C1 segment of cervical spinal cord (tissue), 14 donors: ENCODE data around the gene GPS1.

Experiments
- DNase-seq, 14 donors: peaks; one replicate each; lab custom pipeline; 2025; lab: John Stamatoyannopoulos, UW

The GPS1 gene

DNA sequence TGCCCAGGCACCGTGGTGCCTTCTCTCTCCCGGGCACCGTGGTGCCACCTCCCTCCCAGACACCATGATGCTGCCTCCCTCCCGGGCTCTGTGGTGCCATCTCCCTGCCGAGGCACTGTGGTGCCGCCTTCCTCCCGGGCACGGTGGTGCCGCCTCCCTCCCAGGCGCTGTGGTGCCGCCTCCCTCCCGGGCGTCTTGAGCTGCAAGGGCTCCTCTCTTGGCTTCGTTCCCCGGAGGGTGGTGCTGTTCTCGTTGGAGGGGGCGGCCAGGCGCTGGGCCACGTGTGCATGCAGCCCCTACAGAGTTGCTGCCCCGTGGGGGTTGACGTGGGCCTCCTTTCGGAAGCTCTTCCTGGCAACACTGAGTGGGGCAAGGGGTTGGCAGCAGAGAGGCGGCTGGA is 37.3 kb upstream of the GPS1 start:
- DNase-seq = peak in 1 of 14 donors; percentile 16

DNA sequence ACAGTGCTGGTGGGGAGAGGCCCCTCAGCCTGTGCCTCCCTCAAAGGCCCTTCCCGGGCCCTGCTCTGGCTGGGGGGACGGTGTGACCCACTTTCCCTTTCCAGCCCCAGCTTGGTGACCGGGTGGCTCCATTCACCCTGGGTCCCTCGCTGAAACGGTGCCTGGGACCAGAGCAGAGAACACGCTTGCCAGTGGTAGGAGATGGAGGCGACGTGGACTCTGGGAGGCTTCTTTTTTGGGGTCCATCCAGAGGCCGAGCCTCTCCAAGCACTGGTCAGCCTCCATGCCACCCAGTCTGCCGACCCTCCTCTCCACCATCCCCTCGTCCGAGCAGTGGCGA is 36.8 kb upstream of the GPS1 start:
- no peak for DNase-seq

DNA sequence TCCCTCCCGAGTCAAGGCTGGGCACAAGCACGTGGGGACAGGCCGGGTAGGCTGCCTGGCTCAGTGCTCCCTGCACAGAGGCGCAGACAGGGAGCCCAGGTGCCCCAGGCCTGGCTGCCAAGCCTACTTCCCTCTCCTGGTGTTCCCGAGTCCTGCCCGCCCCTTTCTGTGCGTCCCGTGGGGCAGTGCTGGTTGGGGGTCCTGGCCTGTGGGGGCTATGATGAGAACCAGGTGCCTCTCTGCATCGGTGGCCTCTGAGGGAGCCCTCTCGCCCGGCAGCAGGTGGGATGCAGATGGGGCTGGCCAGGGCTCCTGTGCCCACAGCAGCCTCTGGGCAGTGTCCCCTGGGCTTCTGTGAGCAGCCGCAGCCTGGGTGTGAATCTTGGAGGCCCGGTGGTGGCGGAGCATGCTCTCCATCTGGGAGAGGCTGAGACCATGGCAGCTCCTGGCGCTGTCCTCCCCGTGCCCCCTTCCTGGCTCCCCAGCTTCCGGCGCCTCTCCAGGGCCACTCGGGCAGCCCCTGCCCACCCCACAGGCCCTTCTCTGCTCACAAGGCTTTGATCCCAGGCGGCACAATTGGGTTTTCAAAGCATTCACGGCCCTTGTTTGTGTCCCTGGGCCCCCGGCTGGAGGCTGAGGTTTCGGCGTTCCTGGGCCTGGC is 36.3 kb upstream of the GPS1 start:
- no peak for DNase-seq

DNA sequence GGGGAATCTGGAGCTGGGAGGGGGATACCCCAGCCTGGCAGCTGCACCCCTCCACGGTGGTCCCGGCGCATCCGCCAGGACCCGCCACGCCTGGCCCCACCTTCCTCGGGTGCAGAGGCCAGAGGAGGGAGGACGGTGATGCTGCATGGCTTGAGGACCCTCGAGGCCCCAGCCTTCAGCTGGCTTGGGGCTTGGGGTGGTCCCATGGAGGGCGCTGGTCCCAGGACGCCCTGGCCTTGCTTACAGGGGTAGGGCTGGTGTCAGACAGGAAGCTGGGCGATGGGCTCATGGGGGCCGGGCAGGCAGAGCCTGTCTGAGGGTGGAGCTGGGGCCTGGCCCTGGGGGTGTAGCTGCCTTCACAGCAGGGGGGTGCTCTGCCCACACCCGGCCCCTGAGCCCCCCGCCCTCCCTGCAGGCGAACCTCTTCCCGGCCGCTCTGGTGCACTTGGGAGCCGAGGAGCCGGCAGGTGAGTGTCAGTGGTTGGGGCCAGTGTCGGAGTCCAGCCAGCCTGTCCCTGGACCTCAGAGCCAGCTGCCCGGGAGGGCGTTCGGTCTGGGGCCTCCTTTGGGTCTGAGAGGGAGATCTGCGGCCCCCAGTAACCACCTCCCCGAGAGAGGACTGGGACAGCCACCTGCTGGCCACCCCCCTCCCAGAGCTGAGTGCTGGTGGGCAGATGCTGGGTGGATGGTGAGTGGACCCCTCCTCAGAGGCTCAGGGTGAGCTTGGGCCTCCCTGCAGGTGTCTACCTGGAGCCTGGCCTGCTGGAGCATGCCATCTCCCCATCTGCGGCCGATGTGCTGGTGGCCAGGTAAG is 35.4 kb upstream of the GPS1 start:
- no peak for DNase-seq

DNA sequence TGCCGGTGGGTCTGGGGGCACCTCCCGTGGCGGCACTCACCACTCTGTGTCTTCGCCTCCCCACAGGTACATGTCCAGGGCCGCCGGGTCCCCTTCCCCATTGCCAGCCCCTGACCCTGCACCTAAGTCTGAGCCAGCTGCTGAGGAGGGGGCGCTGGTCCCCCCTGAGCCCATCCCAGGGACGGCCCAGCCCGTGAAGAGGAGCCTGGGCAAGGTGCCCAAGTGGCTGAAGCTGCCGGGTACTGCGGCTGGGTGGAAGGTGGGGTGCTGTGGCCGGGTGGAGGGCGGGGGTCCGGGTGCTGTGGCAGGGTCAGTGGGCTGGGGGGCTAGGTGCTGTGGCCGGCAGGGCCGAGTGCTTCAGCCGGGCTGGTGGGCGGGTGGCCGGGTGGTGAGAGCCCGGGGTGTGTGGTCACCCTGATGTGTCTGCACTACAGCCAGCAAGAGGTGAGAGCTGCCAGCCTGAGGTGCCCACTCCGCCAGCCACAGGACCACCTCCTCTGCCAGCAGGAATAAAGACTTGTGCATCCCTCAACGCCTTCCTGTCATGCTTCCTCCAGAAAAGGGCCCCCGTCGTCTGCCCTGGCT is 34.7 kb upstream of the GPS1 start:
- no peak for DNase-seq

DNA sequence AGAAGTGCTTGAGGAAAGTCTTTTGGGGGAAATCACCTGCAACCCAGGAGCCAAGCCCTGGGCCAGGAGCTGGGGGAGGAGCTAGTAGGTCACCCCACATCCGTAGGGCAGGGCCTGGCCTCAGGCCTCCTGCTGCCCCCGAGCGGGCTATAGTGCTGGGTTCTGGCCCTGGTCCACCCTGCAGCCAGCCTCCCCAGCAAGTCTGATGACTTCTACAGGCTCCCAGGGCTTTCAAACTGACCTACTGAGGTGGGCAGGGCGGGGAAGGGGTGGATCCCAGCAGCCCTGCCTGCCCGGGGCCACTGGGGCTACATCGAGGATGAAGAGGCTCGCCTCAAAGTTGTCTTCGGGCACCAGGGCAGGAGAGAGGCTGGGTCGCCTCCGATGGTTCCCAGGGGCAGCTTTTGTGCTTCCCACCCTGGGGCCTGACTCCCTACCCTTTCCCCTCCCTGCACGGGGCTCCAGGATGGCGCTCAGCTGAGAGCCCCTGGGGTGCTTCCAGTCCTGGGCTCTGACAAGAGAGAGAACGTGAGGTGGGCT is 34.0 kb upstream of the GPS1 start:
- no peak for DNase-seq

DNA sequence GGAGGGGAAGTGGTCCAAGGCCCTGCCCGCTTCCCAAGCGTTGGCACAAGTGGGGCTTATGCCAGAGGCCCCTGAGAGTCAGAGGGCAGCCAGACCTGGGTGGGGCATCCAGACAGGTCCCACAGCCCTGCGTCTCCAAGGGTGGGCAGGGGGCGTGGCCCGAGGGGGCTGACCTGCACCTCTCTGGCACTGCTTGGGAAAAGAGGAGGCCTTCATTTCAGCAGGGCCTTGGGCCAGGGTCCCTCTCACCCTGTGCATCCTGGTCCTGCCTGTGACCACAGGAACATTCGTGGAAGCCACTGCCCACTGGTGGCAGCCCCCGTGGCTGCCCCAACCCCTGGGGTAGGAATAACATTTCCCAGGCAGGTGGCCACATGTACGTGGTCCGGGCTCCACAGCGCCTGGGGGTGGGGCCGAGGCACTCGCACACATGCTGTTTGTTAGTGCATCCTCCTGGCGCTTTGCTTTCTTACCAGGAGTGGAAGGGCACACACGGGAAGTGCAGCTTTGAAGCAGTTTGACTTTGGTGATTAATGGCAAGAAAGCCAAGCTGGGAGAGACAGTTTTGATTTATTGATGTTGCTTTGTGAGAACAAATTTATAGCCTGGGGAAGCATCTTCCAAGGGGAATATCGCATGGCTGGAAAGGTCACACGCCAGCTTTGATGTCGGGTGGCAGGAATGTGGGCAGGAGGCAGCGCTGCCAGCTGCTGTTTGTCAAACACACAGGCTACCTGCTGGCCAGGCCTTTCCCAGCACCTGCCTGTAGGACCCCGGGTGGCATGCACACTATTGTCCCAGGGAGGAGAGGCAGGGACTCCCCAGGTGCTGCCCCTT is 33.3 kb upstream of the GPS1 start:
- DNase-seq = no peak

DNA sequence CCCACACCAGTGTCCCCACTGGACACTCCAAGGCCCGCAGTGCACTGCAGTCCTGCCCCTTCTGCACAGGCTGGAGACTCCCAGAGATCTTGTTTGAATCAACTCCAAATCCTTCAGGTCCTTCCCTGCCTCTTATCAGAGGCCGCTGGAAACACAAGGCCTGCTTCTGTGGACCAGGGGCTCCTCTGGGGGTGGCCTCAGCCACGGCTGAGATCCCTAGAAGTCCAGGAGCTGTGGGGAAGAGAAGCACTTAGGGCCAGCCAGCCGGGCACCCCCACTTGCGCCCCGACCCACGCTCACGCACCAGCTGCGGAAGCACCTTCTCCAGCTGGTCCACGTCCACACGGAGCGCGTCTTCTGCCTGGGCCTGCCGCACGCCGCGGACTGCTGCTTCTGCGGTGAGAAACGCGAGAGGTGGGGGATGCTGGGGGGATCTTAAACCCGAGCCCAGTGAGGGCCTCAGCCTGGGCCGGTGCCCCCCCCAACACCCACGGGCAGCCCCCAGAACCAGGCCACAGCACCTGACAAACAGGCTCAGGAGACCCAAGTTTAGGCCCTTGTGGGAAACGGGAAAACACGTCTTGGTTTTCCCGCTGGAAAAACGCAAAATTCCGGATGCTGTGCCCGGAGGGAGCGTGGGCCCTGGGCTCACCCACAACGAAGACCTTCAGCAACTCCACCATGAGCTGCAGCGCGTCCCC is 32.6 kb upstream of the GPS1 start:
- no peak for DNase-seq

DNA sequence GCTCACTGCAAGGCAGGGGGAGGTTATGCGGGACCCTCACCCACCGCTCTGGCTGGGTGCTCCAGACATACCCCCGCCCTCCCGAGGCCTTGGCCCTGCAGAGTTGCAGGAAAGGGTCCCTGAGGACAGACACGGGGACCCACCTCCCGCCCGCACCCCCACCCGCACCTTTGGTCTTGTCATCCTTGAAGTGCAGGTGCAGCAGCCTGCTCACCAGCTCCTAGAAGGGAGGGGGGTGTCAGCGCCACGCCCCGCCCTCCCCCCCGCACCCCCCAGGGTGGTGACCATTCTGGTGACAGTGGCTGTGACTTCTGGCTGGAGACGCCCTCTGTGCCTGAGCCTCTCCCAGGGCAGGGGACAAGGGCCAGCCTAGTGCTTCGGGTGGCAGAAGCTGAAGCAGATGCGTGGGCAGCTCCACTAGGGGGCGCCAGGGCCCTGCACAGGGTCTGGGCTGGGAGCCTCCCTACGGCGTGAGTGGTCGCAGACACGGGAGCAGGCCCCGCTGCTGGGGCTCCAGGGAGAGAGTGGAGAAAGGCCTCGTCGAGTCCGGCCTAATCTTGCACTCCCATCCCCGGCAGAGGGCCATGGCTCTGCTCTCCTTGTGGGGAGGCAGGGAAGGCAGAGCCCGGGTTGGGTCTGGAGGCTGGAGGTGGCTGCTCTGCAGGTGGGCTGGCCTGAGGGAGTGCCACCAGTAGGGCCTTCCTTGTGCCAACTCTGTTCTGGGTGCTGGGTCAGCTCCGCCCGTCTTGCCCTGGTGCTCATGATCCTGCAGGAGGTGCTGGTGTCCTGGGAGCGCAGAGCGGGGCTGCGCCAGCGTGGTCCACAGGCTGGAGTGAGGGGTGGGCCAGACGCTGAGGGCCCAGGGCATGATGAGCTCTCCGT is 31.8 kb upstream of the GPS1 start:
- DNase-seq = peak in 3 of 14 donors; percentile 11 to 42 (median 17)

DNA sequence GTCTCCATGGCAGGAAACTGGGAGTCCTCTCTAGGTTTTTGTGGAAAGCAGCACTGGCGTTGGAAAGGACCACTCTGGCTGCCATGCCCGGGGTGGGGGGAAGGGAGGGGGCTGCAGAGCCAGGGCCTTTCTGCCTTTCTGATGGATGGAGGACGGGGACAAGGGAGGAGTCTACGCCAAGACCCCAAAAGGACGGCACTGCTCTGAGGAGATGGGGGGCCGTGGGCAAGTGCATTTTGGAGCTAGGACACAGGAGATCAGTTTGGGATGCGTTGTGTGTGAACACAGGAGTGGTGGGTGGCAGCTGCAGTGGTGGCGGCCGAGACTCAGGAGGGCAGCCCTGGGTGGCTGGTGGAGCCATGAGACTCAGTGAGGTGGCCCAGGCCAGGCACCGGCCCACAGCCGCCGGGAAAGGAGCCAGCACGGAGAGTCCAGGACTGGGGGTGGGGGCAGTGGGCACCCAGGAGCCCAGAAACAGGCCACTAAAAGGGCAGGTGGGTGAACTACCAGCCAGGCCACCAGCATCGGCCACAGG is 31.1 kb upstream of the GPS1 start:
- DNase-seq = peak in 1 of 14 donors; percentile 50

DNA sequence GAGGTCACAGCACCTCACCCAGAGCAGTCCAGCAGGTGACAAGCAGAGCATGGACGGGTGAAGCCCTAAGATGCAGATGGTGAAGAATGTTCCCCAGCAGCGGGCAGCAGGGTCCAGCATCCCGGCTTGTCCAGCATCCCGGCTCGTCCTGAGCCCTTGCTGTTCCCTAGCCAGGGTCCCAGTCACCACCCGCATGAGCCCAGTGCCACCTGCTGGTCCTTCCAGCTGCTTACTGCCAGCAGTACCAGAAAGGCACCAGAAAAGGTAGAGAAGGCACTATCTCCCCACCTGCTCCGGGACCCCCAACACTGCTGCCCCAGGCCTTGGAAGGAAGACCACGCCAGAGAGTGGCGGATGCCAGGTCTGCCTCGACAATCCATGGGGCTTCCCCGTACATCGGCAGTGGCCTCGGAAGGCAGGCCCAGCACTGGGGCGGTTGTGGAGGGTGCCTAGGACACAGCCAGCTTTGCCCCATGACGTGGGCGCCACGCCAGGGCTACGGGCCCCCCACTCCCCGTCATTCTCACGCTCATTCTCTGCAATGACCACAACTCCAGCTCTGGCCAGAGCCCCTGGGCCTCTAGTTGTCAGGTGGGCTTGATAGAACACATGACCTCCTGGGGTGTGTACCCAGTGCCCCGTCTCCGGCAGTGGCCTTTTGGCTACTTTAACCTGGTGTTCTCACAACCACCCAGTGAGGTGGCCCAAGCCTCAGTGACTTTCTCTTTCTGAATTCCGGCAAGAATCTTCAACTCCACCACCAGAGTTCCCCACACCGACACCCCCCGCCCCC is 30.4 kb upstream of the GPS1 start:
- peak in 13 of 14 donors; percentile 8 to 58 (median 35) for DNase-seq

DNA sequence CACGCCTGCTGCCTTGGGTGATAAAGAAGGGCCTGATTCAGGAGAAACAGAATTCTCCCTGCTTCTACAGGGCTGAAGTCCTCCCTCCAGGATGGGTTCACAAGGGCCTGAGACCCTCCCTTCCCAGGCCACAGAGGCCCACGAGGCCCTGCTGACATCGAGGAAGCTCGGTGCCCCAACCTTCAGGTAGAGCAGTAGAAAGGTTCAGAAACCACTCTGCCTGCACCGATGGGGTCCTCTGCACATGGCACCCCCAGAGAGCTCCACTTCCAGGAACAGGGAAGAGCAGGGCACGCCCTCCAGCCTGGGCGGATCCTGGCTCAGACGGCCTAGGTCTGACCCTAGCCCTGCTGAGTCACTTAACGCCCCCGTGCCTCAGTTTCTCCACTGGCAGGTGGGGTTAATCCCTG is 29.8 kb upstream of the GPS1 start:
- DNase-seq = no peak

DNA sequence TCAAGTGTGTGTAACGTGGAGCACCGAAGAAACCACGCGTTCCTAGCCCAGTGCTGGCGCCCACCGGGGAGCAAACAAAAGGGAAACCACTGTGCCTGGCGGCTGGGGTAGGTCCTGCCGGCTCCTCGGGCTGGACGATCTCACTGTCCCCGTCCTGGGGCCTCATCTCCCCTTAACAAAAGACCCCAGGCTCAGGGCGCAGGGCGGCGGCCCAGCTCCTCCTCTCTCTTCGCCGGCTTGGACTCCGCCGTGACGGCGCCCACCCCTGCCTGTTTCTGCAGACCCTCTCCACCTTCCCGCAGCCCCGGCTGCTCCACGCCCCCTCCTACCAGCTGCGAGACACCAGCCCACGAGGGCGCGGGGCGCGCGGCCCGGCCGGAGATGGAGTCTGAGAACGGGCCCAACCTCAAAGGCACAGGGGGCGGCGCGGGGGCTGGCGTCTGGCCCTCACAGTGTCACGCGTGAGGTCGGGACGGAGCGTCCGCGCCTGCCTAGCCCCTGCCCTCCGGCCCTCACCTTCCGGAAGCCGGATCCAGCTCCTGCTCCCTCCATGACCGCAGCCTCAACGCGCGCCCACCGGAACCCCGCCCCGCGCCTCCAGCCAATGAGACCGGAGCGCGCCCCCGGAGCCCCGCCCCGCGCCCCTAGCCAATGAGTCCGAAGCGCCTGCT is 29.3 kb upstream of the GPS1 start, which contains the start of gene CENPX:
Gene CENPX (minus strand): TSS at position 569 of the 671 bp plus-strand sequence. CDS start 17 bp downstream, at position 552.
- DNase-seq = no peak

DNA sequence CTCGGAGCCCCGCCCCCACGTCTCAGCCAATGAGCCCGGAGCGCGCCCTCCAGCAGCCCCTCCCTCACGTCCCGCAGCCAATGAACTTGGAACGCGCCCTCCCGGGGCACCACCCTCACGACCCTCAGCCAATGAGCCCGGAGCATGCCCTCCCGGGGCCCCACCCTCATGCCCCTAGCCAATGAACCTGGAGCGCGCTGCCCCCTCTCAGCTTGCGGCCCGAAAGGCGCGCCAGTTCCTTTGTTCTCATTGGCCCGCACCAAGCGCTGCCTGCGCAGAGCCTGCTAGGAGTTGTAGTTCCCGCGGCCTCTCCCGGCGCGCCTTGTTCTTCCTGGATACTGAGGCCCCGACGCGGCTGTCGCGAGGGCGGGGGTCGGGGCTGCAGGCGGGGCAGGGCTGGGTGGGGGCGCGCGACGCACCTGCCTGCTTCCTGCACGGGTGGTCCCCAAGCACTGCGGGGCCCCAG is 28.7 kb upstream of the GPS1 start, which contains the start of gene LRRC45:
Gene LRRC45 (plus strand): TSS at position 325 of the 466 bp plus-strand sequence. CDS start 339 bp downstream, outside the sequence.
- DNase-seq = peak; percentile 97 to 100 (median 99)

DNA sequence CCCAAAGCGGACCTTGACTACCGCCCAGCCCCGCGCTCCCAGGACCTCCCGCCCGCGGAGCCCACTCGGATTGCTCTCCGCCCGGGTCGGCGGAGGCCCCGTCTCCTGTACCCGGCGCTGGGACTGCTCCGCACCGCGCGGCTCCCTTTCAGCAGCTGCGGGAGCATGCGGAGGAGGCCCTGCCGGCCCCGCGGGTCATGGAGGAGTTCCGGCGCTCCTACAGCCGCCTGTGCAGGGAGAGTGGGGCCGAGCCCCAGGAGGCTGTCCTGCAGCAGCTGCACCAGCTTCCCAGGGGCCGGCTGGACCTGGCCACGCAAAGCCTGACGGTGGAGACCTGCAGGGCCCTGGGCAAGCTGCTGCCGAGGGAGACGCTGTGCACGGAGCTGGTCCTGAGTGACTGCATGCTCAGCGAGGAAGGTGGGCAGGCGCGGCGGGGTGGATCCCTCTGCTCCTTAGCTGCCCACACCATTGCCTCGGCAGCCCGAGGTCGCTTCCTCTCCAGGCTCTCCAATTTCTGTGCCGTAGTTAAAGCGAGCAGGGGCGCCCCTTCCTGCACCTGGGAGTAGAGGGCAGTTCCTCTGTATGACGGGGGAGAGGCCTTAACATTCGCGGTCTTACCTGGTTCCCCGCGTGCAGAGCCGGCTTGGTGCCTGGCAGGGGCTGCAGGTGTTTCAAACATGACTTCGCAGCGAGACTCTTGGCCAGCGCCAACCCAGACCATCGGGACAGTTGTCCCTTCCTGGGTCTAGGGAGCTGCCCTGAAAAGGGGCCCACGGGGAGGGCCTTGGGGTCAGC is 28.1 kb upstream of the GPS1 start:
- peak in 1 of 14 donors; percentile 41 for DNase-seq

DNA sequence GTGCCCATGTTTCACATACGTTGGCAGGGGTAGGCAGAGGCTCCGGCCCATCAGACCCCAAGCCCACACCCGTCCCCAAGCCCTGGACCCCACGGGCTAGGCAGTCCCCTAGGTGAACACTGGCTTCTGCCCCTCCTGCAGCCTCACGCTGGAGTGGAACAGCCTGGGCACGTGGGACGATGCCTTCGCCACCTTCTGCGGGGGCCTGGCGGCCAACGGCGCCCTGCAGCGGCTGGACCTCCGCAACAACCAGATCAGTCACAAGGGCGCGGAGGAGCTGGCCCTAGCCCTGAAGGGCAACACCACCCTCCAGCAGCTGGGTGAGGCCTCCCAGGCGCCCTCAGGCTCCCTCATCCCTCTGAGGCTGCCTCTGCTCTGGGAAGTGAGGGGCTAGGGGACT is 26.8 kb upstream of the GPS1 start:
- DNase-seq = no peak
